H1 (cell line): ENCODE results near the gene POGZ.

Experiments used
- CTCF ChIP-seq, 3 experiments: IDR thresholded peaks; 1 replicate in 2 of 3; 2 replicates in 1 of 3; pipeline versions ENCODE4 v1.5.1 to v1.6.1; 2011; ENCODE audit warnings: low read length in 3 of 3, mild to moderate bottlenecking in 3 of 3, inconsistent platforms in 2 of 3, low read depth in 1 of 3, moderate library complexity in 1 of 3; ENCODE audit not compliant: insufficient read depth in 1 of 3; ENCODE audit errors: control extremely low read depth in 1 of 3
- JUN ChIP-seq: IDR thresholded peaks from 2 replicates; pipeline ENCODE4 v1.6.1; 2011; ENCODE audit warnings: low read depth, mild to moderate bottlenecking, improper control_type of control experiment, low read length
- RXRA ChIP-seq: IDR thresholded peaks from 2 replicates; pipeline ENCODE4 v1.6.1; 2011; ENCODE audit warnings: low read depth, mild to moderate bottlenecking, low read length, moderate library complexity; ENCODE audit not compliant: insufficient read depth
- YY1 ChIP-seq: IDR thresholded peaks from 2 replicates; pipeline ENCODE4 v1.6.1; 2011; ENCODE audit warnings: low read depth, mild to moderate bottlenecking, low read length

DNA sequence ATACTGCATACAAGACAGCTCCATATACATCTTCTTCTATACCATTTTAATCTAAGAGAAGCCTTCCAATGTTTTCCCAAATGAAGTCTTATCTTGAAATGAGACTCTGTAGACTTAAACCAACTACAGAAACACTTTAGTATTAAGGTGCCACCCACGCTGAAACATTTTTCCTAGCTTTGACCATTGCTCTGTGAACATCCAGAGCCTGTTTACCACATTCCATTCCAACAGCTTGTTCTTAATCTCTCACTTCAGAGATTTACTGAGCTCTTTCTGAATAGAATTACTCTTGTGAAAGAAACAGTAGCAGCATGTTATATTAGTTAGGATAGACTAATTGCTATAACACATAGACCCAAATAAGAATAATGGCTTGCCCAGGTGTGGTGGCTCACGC, 19.6 kb upstream of the POGZ start:
- TF ChIP-seq YY1, result no peak
- TF ChIP-seq RXRA, result no peak
- TF ChIP-seq JUN, result no peak
- TF ChIP-seq CTCF (IDR thresholded peaks at IDR 0.05; ENCODE audit: control extremely low read depth in 1 of 3, insufficient read depth in 1 of 3, low read depth in 1 of 3, low read length in 3 of 3), result no peak
